Measurements from ENCODE around the gene TROAP. TPM values are rescaled to one million over a fixed set of nuclear protein-coding genes. Genes with fewer than 3 reads are reported as not detected.

The TROAP gene
- total RNA-seq, 2 donors from 2014 or later = 60.5 to 87.4 TPM

GRCh38 chr12:49352351-49352750 is 29.3 kb downstream of the TROAP start:
- peaks cover 39% of the 10 kb centered on the region for H3K27me3 Mint-ChIP-seq (ENCODE audit: insufficient read depth)
- H3K27me3 ChIP-seq (ENCODE audit: control insufficient read depth, insufficient read depth, low read length, poor library complexity, severe bottlenecking) = peaks cover 22% of the 10 kb centered on the region
- no peak overlapping the region for H3K9ac ChIP-seq (ENCODE audit: extremely low read depth, low read length, poor library complexity, severe bottlenecking)
- no peak overlapping the region for H3K4me3 Mint-ChIP-seq
- no peak overlapping the region for H3K27ac ChIP-seq (ENCODE audit: low read depth, low read length)
- H3K9me3 ChIP-seq (ENCODE audit: control insufficient read depth, low read length) = no peaks in the 10 kb centered on the region
- no peak overlapping the region for H3K4me3 ChIP-seq (ENCODE audit: low read length)
- no peak overlapping the region for H3K27ac Mint-ChIP-seq
- peaks cover 8% of the 10 kb centered on the region for H3K4me1 Mint-ChIP-seq
- H3K9me3 Mint-ChIP-seq = no peaks in the 10 kb centered on the region
- peak; percentile 27 for DNase-seq
- peaks cover 4% of the 10 kb centered on the region for H3K36me3 ChIP-seq (ENCODE audit: control insufficient read depth, insufficient read depth, low read length)
- no peaks in the 10 kb centered on the region for H3K36me3 Mint-ChIP-seq (ENCODE audit: low read depth)
- no peak for TF ChIP-seq CTCF (conservative IDR thresholded peaks at IDR 0.05)
- no peaks in the 10 kb centered on the region for H3K4me1 ChIP-seq (ENCODE audit: control insufficient read depth, insufficient read depth, low read length)
- WGBS, 2 experiments (ENCODE audit: insufficient coverage in 1 of 2, insufficient read length in 1 of 2) = 67% methylated on average over 1 of the region's 2 CpGs; no CpG with 5 or more reads in 1 of the 2 experiments

- H3K27me3 ChIP-seq (ENCODE audit: control insufficient read depth, insufficient read depth, low read length, poor library complexity, severe bottlenecking) = no peaks in the 10 kb centered on the region
- peak; percentile 28 for DNase-seq
- no peak for TF ChIP-seq CTCF (conservative IDR thresholded peaks at IDR 0.05)
- H3K4me3 Mint-ChIP-seq = no peak overlapping the region
- peaks cover 1% of the 10 kb centered on the region for H3K4me1 Mint-ChIP-seq
- no peak overlapping the region for H3K9ac ChIP-seq (ENCODE audit: extremely low read depth, low read length, poor library complexity, severe bottlenecking)
- H3K27ac ChIP-seq (ENCODE audit: low read depth, low read length) = no peak overlapping the region
- peaks cover 4% of the 10 kb centered on the region for H3K36me3 ChIP-seq (ENCODE audit: control insufficient read depth, insufficient read depth, low read length)
- H3K9me3 Mint-ChIP-seq = no peaks in the 10 kb centered on the region
- no peaks in the 10 kb centered on the region for H3K36me3 Mint-ChIP-seq (ENCODE audit: low read depth)
- 93 to 97% methylated on average over 6 to 10 of the region's 10 CpGs for WGBS, 2 experiments (ENCODE audit: insufficient coverage in 1 of 2, insufficient read length in 1 of 2)
- peaks cover 9% of the 10 kb centered on the region for H3K27me3 Mint-ChIP-seq (ENCODE audit: insufficient read depth)
- no peaks in the 10 kb centered on the region for H3K4me1 ChIP-seq (ENCODE audit: control insufficient read depth, insufficient read depth, low read length)
- no peak overlapping the region for H3K4me3 ChIP-seq (ENCODE audit: low read length)
- H3K27ac Mint-ChIP-seq = no peak overlapping the region
- H3K9me3 ChIP-seq (ENCODE audit: control insufficient read depth, low read length) = no peaks in the 10 kb centered on the region
These were observed 32.9 kb downstream of the TROAP start for GRCh38 chr12:49355913-49356312.

GRCh38 chr12:49357103-49357678 is 34.1 kb downstream of the TROAP start:
- no peak overlapping the region for H3K9ac ChIP-seq (ENCODE audit: extremely low read depth, low read length, poor library complexity, severe bottlenecking)
- H3K27me3 Mint-ChIP-seq (ENCODE audit: insufficient read depth) = peaks cover 9% of the 10 kb centered on the region
- H3K4me3 Mint-ChIP-seq = no peak overlapping the region
- H3K4me3 ChIP-seq (ENCODE audit: low read length) = no peak overlapping the region
- WGBS, 2 experiments (ENCODE audit: insufficient coverage in 1 of 2, insufficient read length in 1 of 2) = 36 to 45% methylated on average over 3 of the region's 3 CpGs
- no peaks in the 10 kb centered on the region for H3K9me3 ChIP-seq (ENCODE audit: control insufficient read depth, low read length)
- H3K36me3 Mint-ChIP-seq (ENCODE audit: low read depth) = no peaks in the 10 kb centered on the region
- no peaks in the 10 kb centered on the region for H3K9me3 Mint-ChIP-seq
- H3K27ac ChIP-seq (ENCODE audit: low read depth, low read length) = no peak overlapping the region
- DNase-seq = peak; percentile 48
- no peaks in the 10 kb centered on the region for H3K27me3 ChIP-seq (ENCODE audit: control insufficient read depth, insufficient read depth, low read length, poor library complexity, severe bottlenecking)
- no peak overlapping the region for H3K27ac Mint-ChIP-seq
- peak; percentile 77 for TF ChIP-seq CTCF (conservative IDR thresholded peaks at IDR 0.05)
- H3K4me1 Mint-ChIP-seq = peaks cover 1% of the 10 kb centered on the region
- H3K4me1 ChIP-seq (ENCODE audit: control insufficient read depth, insufficient read depth, low read length) = no peaks in the 10 kb centered on the region
- no peaks in the 10 kb centered on the region for H3K36me3 ChIP-seq (ENCODE audit: control insufficient read depth, insufficient read depth, low read length)

Measured in endodermal cell (in vitro differentiated cells).